ENCODE data around the gene GPR160. TPM values are rescaled to one million over a fixed set of nuclear protein-coding genes. Genes with fewer than 3 reads are reported as not detected.

GPR160 gene
- total and polyA plus RNA-seq, 8 donors: 0.58 to 70.1 (median 48.1) TPM

- 73 to 86% (median 82%) methylated on average over 3 of the region's 3 CpGs for WGBS, 5 donors
Observed at GRCh38 chr3:170096342-170096741, 58.5 kb downstream of the GPR160 start.

GRCh38 chr3:170098753-170099152 is 61.0 kb downstream of the GPR160 start:
- H3K27ac ChIP-seq: no peak overlapping the region
- peaks cover 0 to 10% (median 0%) of the 10 kb centered on the region in 4 donors for H3K4me1 ChIP-seq
- intact Hi-C loops (cut with DNase I; ENCODE audit: low total_unique reads): no loop called here
- H3K9me3 ChIP-seq: no peaks in the 10 kb centered on the region
- no peak for DNase-seq
- H3K36me3 ChIP-seq: peaks cover 25 to 100% (median 98%) of the 10 kb centered on the region in 4 donors
- no peaks in the 10 kb centered on the region for H3K27me3 ChIP-seq
- 75 to 84% (median 79%) methylated on average over 1 of the region's 1 CpG for WGBS, 5 donors
- TF ChIP-seq EP300 (IDR thresholded peaks at IDR 0.05): no peak
- no peak for TF ChIP-seq POLR2A (IDR thresholded peaks at IDR 0.05)
- no peak for TF ChIP-seq POLR2AphosphoS5 (IDR thresholded peaks at IDR 0.05)
- no peak for TF ChIP-seq CTCF (IDR thresholded peaks at IDR 0.05)
- no peak overlapping the region for H3K4me3 ChIP-seq

More at GRCh38 chr3:170096342-170096741, 58.5 kb downstream of the GPR160 start:
- Histone ChIP-seq H3K9me3 (no peaks in the 10 kb centered on the region), H3K27me3 (no peaks in the 10 kb centered on the region), H3K4me1 (peaks cover 0 to 10% (median 0%) of the 10 kb centered on the region in 4 donors), H3K4me3 (no peak overlapping the region), H3K36me3 (peaks cover 16 to 97% (median 91%) of the 10 kb centered on the region in 4 donors), H3K27ac (no peak overlapping the region)
- TF ChIP-seq POLR2AphosphoS5 (IDR thresholded peaks at IDR 0.05) (no peak), POLR2A (IDR thresholded peaks at IDR 0.05) (no peak), CTCF (IDR thresholded peaks at IDR 0.05) (no peak), EP300 (IDR thresholded peaks at IDR 0.05) (no peak)
- intact Hi-C loops (cut with DNase I; ENCODE audit: low total_unique reads): no loop called here
- no peak for DNase-seq

- Histone ChIP-seq H3K27me3 (no peaks in the 10 kb centered on the region), H3K27ac (no peak overlapping the region), H3K4me3 (no peak overlapping the region), H3K9me3 (no peaks in the 10 kb centered on the region), H3K36me3 (peaks cover 22 to 100% (median 90%) of the 10 kb centered on the region in 4 donors), H3K4me1 (peaks cover 0 to 10% (median 0%) of the 10 kb centered on the region in 4 donors)
- 88 to 100% (median 92%) methylated on average over 1 of the region's 1 CpG for WGBS, 5 donors
- TF ChIP-seq POLR2A (IDR thresholded peaks at IDR 0.05) (no peak), POLR2AphosphoS5 (IDR thresholded peaks at IDR 0.05) (no peak), CTCF (IDR thresholded peaks at IDR 0.05) (no peak), EP300 (IDR thresholded peaks at IDR 0.05) (no peak)
- no peak for DNase-seq
- intact Hi-C loops (cut with DNase I; ENCODE audit: low total_unique reads): no loop called here
Observed at GRCh38 chr3:170100944-170101343, 63.1 kb downstream of the GPR160 start.

GRCh38 chr3:170102431-170102830 is 64.6 kb downstream of the GPR160 start:
- H3K27me3 ChIP-seq: no peaks in the 10 kb centered on the region
- no peak for DNase-seq
- WGBS, 5 donors: 96 to 97% (median 96%) methylated on average over 8 of the region's 8 CpGs
- H3K4me1 ChIP-seq: peaks cover 0 to 10% (median 0%) of the 10 kb centered on the region in 4 donors
- H3K4me3 ChIP-seq: no peak overlapping the region
- H3K27ac ChIP-seq: no peak overlapping the region
- H3K36me3 ChIP-seq: peaks cover 25 to 99% (median 86%) of the 10 kb centered on the region in 4 donors
- intact Hi-C loops (cut with DNase I; ENCODE audit: low total_unique reads): no loop called here
- TF ChIP-seq POLR2AphosphoS5 (IDR thresholded peaks at IDR 0.05): no peak
- TF ChIP-seq POLR2A (IDR thresholded peaks at IDR 0.05): no peak
- TF ChIP-seq EP300 (IDR thresholded peaks at IDR 0.05): no peak
- TF ChIP-seq CTCF (IDR thresholded peaks at IDR 0.05): no peak
- H3K9me3 ChIP-seq: no peaks in the 10 kb centered on the region

Data from stomach (tissue), 9 donors.